Stimulated activated memory B cell treated with anti-CD40 and anti-IgM and Interleukin-4, amounts not matched to agents 10 μg/mL and 1 μg/mL and 100 μg/mL, for 72 hours (primary cell): Measurements from ENCODE around the gene GAST.
"Not testable (repeated sequence)": the region's sequence is repeated elsewhere in the genome, so short reads cannot be mapped to it uniquely, and the experiment has no call there.

ENCODE experiments used
- ATAC-seq: fragments of 150-1000 bp; cut with Tn5 transposase; 2 replicates; pipeline ENCODE4 v1.10.0; 2021
- H3K27ac Mint-ChIP-seq: one replicate; pipeline ENCODE4 v1.8.0; 2022; ENCODE audit warnings: mild to moderate bottlenecking, mixed read lengths
- H3K27me3 Mint-ChIP-seq: one replicate; pipeline ENCODE4 v1.8.0; 2022; ENCODE audit warnings: mixed read lengths
- H3K36me3 Mint-ChIP-seq: one replicate; pipeline ENCODE4 v1.8.0; 2022; ENCODE audit warnings: mixed read lengths
- H3K4me1 Mint-ChIP-seq: one replicate; pipeline ENCODE4 v1.8.0; 2022; ENCODE audit warnings: mixed read lengths
- H3K4me3 Mint-ChIP-seq: one replicate; pipeline ENCODE4 v1.8.0; 2022; ENCODE audit warnings: mild to moderate bottlenecking, moderate library complexity, mixed read lengths
- H3K9me3 Mint-ChIP-seq: one replicate; pipeline ENCODE4 v1.8.0; 2022; ENCODE audit warnings: mixed read lengths

Gene GAST

GRCh38 chr17:41691031-41691777 is 20.9 kb upstream of the GAST start:
- no peak overlapping the region for H3K4me3 Mint-ChIP-seq

GRCh38 chr17:41692722-41693521 is 19.2 kb upstream of the GAST start:
- Mint-ChIP-seq H3K36me3 (peaks cover 52% of the 10 kb centered on the region), H3K4me3 (no peak overlapping the region), H3K27me3 (no peaks in the 10 kb centered on the region), H3K27ac (no peak overlapping the region), H3K9me3 (no peaks in the 10 kb centered on the region), H3K4me1 (peaks cover 36% of the 10 kb centered on the region)
- no peak for ATAC-seq

More at GRCh38 chr17:41691031-41691777, 20.9 kb upstream of the GAST start:
- Mint-ChIP-seq H3K27me3 (no peaks in the 10 kb centered on the region), H3K27ac (no peak overlapping the region), H3K4me1 (peaks cover 37% of the 10 kb centered on the region), H3K36me3 (peaks cover 52% of the 10 kb centered on the region), H3K9me3 (no peaks in the 10 kb centered on the region)
- no peak for ATAC-seq

- ATAC-seq, result no peak
- H3K4me3 Mint-ChIP-seq, result no peak overlapping the region
- H3K27ac Mint-ChIP-seq, result no peak overlapping the region
- H3K36me3 Mint-ChIP-seq, result peaks cover 39% of the 10 kb centered on the region
- H3K4me1 Mint-ChIP-seq, result peaks cover 23% of the 10 kb centered on the region
- H3K9me3 Mint-ChIP-seq, result no peaks in the 10 kb centered on the region
- H3K27me3 Mint-ChIP-seq, result no peaks in the 10 kb centered on the region
Observed at GRCh38 chr17:41695134-41695661, 16.9 kb upstream of the GAST start.

DNA sequence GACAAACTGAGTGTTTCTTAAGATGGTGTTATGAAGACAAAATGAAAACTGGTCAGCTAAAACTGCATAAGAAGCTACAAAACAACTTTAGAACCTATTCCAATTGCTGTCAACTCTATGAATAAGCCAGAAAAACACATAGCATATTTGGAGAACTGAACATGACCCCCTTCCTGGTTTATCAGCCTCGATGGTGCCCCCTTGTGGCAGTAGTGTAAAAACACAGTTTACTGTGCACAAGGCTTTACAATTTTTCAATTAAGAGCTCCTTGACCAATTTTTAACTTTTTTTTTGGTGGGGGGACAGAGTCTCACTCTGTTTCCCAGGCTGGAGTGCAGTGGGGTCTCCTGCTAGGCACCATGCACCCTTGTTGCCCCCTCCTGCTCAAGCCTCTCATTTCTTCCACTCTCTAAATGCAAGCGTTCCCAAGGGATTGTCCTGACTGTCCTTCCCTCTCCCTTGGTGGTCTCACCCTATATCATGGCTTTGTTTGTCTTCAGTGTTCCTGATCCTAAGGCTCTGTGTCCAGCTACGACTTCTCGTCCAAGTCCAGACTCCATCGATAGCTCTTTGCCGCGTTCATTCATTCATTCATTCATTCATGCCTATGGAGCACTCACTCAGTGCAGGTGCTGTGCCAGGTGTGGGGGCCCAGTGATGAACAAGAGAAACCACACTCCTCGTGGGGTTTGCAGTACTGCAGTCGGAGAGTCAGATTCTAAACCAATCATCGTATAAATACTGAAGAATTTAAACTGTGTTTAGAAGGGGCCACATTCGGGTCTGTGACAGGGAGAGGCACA is 16.0 kb upstream of the GAST start:
- no peaks in the 10 kb centered on the region for H3K27me3 Mint-ChIP-seq
- H3K4me1 Mint-ChIP-seq, result peaks cover 23% of the 10 kb centered on the region
- no peak overlapping the region for H3K4me3 Mint-ChIP-seq
- no peaks in the 10 kb centered on the region for H3K9me3 Mint-ChIP-seq
- peaks cover 33% of the 10 kb centered on the region for H3K36me3 Mint-ChIP-seq
- ATAC-seq, result peak; percentile 70
- H3K27ac Mint-ChIP-seq, result no peak overlapping the region

DNA sequence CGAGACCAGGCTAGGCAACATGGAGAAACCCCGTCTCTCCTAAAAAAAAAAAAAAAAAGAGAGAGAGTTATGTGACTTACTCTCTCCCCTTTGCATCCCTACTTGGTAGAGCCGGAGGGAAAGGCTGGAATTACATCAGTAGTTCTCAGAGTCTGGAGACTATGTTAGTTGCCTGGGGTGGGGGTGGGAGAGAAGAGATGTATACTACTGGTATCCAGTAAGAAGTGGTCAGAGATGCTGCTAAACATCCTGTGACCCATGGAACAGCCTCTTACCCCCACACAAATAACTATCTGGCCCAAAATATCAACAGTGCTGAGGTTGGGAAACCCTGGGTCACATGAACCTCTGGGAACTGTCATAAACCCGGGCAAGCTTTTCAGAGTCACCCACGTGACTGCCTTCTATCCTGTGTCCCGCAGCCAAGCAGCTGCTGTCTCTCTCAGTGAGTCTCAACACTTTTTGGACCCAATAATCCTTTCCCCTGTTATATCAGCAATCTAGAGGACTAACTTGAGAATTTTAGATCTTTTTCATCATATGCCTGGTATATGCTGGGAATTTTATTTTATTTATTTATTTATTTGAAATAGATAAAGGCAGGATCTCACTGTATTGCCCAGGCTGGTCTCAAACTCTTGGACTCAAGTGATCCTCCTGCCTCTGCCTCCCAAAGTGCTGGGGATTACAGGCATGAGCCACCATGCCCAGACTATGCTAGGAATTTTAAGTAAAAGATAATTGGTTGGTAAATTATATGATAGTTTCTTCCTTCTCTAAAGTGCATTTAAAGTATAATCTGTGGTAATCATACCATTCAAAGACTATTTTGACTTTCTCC is 14.8 kb upstream of the GAST start:
- Mint-ChIP-seq H3K27ac (no peak overlapping the region), H3K27me3 (peaks cover 8% of the 10 kb centered on the region), H3K36me3 (peaks cover 24% of the 10 kb centered on the region), H3K4me1 (peaks cover 14% of the 10 kb centered on the region), H3K9me3 (no peaks in the 10 kb centered on the region), H3K4me3 (no peak overlapping the region)
- no peak for ATAC-seq

DNA sequence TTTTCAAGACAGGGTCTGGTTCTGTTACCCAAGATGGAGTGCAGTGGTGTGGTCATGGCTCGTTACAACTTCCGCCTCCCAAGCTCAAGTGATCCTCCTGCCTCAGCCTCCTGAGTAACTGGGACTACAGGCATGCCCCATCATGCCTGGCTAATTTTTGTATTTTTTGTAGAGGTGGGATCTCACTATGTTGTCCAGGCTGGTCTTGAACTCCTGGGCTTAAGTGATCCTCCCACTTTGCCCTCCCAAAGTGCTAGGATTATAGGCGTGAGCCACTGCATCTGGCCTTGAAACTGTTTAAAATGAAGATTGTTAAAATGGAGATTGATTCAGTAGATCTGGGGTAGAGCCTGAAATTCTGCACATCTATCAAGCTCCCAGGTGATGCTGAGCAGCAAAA is 11.3 kb upstream of the GAST start:
- peaks cover 11% of the 10 kb centered on the region for H3K27me3 Mint-ChIP-seq
- H3K4me3 Mint-ChIP-seq, H3K27ac Mint-ChIP-seq, ATAC-seq, H3K4me1 Mint-ChIP-seq, H3K9me3 Mint-ChIP-seq, H3K36me3 Mint-ChIP-seq: not testable (repeated sequence)

DNA sequence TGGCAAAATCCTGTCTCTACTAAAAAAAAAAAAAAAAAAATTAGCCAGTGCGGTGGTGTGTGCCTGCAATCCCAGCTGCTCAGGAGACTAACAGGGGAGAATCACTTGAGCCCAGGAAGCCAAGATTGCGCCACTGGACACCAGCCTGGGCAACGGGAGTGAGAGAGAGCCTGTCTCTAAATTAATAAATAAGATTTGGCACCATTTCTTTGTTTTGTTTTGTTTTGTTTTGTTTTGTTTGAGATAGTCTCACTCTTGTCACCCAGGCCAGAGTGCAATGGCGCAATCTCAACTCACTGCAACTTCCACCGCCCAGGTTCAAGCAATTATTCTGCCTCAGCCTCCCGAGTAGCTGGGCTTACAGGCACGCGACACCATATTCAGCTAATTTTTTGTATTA is 9.4 kb upstream of the GAST start:
- H3K4me1 Mint-ChIP-seq, result no peaks in the 10 kb centered on the region
- no peak overlapping the region for H3K27ac Mint-ChIP-seq
- H3K27me3 Mint-ChIP-seq, result peaks cover 19% of the 10 kb centered on the region
- no peaks in the 10 kb centered on the region for H3K36me3 Mint-ChIP-seq
- no peak overlapping the region for H3K4me3 Mint-ChIP-seq
- no peaks in the 10 kb centered on the region for H3K9me3 Mint-ChIP-seq
- ATAC-seq, result no peak

DNA sequence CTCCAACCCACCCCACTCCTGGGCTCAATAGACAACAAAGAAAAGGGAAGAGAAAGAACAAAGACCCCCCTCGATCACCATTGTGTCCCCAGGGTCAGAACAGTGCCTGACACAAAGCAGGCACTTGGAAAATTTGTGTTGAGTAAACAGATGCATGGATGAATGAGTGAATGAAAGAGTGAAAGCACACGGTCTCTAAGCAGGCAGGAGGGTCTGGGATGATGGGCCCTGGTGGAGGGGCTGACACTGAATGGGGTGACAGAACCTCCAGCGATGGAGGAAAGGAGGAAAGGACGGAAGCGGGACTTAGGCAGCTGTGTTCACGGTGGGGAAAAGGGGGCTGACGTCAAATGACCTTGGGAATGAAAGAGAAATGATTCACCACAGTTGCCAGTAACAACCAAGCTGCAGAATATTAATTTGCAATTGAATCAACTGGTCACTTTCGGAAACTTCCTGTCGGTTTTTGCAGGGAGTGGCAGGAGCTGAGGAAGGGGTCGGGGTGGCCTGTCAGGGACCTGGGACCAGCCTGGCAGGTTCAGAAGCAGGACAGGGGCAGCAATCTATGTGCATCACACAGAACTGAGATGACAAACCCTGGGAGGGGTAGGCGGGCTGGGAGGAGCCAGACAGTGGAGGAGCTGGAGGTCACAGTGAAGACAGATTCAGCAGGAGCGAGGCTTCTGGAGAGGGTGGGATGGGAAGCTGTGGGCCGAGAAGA is 6.7 kb upstream of the GAST start:
- ATAC-seq, result peak; percentile 27
- Mint-ChIP-seq H3K27me3 (peaks cover 23% of the 10 kb centered on the region), H3K4me3 (no peak overlapping the region), H3K36me3 (no peaks in the 10 kb centered on the region), H3K4me1 (peaks cover 2% of the 10 kb centered on the region), H3K9me3 (no peaks in the 10 kb centered on the region), H3K27ac (no peak overlapping the region)

GRCh38 chr17:41707803-41708669 is 4.1 kb upstream of the GAST start:
- no peak for ATAC-seq
- H3K4me3 Mint-ChIP-seq, result no peak overlapping the region
- H3K36me3 Mint-ChIP-seq, result no peaks in the 10 kb centered on the region
- no peaks in the 10 kb centered on the region for H3K9me3 Mint-ChIP-seq
- no peak overlapping the region for H3K27ac Mint-ChIP-seq
- H3K27me3 Mint-ChIP-seq, result peaks cover 37% of the 10 kb centered on the region
- peaks cover 6% of the 10 kb centered on the region for H3K4me1 Mint-ChIP-seq

- Mint-ChIP-seq H3K4me3 (no peak overlapping the region), H3K27me3 (peaks cover 37% of the 10 kb centered on the region), H3K9me3 (no peaks in the 10 kb centered on the region), H3K27ac (no peak overlapping the region), H3K36me3 (no peaks in the 10 kb centered on the region), H3K4me1 (peaks cover 6% of the 10 kb centered on the region)
- ATAC-seq, result no peak
Observed at GRCh38 chr17:41710472-41711090, 1.6 kb upstream of the GAST start.

DNA sequence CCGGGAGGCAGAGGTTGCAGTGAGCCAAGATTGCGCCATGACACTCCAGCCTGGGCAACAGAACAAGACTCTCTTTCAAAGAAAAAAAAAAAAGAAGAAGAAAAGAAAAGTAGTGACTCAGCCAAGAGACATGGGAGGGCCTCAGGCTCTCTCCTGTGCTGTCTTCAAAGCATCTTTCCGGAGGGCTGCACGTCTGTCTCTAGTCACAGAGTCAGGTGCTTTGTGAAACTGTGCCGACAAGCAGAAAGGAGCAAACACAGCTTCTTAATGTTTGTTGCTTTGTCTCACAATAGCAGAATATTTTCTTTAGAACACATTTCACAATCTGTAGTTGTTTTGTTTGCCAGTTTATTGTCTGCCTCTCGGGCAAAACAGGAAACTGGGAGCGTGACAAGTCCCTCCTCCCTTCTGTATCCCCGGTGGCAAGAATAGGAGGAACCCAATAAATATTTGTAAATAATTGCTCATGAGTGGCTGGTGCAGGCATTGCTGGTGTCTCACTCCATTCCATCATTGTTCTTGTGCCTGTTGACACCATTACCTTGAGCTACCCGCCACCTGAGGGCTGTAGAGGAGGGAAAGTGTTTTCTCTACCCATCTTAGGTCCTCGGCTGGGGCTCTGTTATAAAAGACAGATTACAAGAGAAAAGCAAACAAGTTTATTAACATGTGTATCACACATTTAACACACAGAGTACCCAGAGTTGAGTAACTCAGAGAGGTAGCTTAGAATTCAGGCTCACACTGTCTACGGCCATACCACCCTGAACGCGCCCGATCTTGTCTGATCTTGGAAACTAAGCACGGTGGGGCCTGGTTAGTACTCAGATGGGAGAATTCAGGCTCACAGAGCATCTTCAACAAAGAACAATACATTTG is 5.5 kb downstream of the GAST start:
- ATAC-seq, result no peak
- peaks cover 25% of the 10 kb centered on the region for H3K27me3 Mint-ChIP-seq
- peaks cover 6% of the 10 kb centered on the region for H3K4me1 Mint-ChIP-seq
- no peaks in the 10 kb centered on the region for H3K9me3 Mint-ChIP-seq
- H3K27ac Mint-ChIP-seq, result peak overlapping the region; percentile 2
- H3K36me3 Mint-ChIP-seq, result no peaks in the 10 kb centered on the region
- no peak overlapping the region for H3K4me3 Mint-ChIP-seq

GRCh38 chr17:41718287-41718645 is 6.1 kb downstream of the GAST start:
- Mint-ChIP-seq H3K4me3 (no peak overlapping the region), H3K27ac (no peak overlapping the region)

More at GRCh38 chr17:41718287-41718645, 6.1 kb downstream of the GAST start:
- no peaks in the 10 kb centered on the region for H3K9me3 Mint-ChIP-seq
- H3K27me3 Mint-ChIP-seq, result peaks cover 28% of the 10 kb centered on the region
- H3K4me1 Mint-ChIP-seq, result peaks cover 6% of the 10 kb centered on the region
- no peaks in the 10 kb centered on the region for H3K36me3 Mint-ChIP-seq
- ATAC-seq, result no peak
